Measurements from ENCODE around the gene GRIN3B.

GRIN3B gene

DNA sequence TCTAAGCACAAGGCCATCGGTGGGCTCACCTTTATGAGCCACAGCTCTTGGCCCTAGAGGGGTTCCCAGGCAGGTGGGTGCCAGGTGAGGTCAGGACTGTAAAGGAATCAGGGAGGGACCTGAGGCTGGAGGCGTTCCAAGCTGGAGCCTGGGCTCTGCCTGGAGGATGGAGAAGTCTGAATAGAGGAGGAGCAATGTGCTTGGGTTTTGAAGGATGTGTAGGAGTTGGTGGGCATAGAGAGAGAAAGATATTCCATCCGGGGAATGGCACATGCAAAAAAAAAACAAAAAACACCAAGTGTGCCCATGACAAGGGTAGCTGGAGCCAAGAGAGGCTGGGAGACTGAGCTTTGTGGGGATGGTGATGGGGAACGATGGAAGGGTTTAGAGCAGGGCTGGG is 2.4 kb downstream of the GRIN3B start:
- ChIA-PET CTCF (interaction anchor here (0.6 kb wide), 1 partner anchor 795 kb away, joined by 3 read pairs; no protein-coding TSS in a partner anchor), POLR2A (no interaction called here)
- H3K9me3 ChIP-seq (ENCODE audit: control insufficient read depth, insufficient read depth, low read depth, low read length) = no peaks in the 10 kb centered on the region
- H3K4me3 ChIP-seq (ENCODE audit: low read depth, low read length) = no peak overlapping the region
- TF ChIP-seq ZNF114 (tag by site-specific recombination; IDR thresholded peaks at IDR 0.05) = no peak
- TF ChIP-seq ZNF677 (tag by site-specific recombination; IDR thresholded peaks at IDR 0.05) = no peak
- no peak for TF ChIP-seq TRIM28 (IDR thresholded peaks at IDR 0.05; ENCODE audit: borderline replicate concordance, low read length)
- no peak for TF ChIP-seq ZBTB7A (tag by site-specific recombination; IDR thresholded peaks at IDR 0.05; ENCODE audit: low read depth)
- TF ChIP-seq ZNF561 (tag by site-specific recombination; IDR thresholded peaks at IDR 0.05; ENCODE audit: borderline replicate concordance) = no peak
- TF ChIP-seq ZNF394 (tag by site-specific recombination; IDR thresholded peaks at IDR 0.05; ENCODE audit: borderline replicate concordance) = no peak
- TF ChIP-seq, protein P1, sequence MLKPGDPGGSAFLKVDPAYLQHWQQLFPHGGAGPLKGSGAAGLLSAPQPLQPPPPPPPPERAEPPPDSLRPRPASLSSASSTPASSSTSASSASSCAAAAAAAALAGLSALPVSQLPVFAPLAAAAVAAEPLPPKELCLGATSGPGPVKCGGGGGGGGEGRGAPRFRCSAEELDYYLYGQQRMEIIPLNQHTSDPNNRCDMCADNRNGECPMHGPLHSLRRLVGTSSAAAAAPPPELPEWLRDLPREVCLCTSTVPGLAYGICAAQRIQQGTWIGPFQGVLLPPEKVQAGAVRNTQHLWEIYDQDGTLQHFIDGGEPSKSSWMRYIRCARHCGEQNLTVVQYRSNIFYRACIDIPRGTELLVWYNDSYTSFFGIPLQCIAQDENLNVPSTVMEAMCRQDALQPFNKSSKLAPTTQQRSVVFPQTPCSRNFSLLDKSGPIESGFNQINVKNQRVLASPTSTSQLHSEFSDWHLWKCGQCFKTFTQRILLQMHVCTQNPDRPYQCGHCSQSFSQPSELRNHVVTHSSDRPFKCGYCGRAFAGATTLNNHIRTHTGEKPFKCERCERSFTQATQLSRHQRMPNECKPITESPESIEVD (tag by site-specific recombination; IDR thresholded peaks at IDR 0.05) = no peak
- no peak for TF ChIP-seq ZNF350 (tag by site-specific recombination; IDR thresholded peaks at IDR 0.05)
- TF ChIP-seq ZFP3 (tag by site-specific recombination; IDR thresholded peaks at IDR 0.05; ENCODE audit: low read depth) = peak; percentile 99
- TF ChIP-seq ZFHX2 (tag by site-specific recombination; conservative IDR thresholded peaks at IDR 0.05) = peak; percentile 45
- TF ChIP-seq SCRT1 (tag by site-specific recombination; IDR thresholded peaks at IDR 0.05; ENCODE audit: borderline replicate concordance) = no peak
- TF ChIP-seq ZNF660 (tag by site-specific recombination; IDR thresholded peaks at IDR 0.05) = no peak
- peak; percentile 57; the same call in 1 of the 2 replicates for TF ChIP-seq EGR2 (tag by site-specific recombination; IDR thresholded peaks at IDR 0.05; ENCODE audit: low read depth)
- no peak for TF ChIP-seq ZNF2 (tag by site-specific recombination; IDR thresholded peaks at IDR 0.05)
- TF ChIP-seq ZNF404 (tag by site-specific recombination; IDR thresholded peaks at IDR 0.05) = no peak
- TF ChIP-seq, protein P2, sequence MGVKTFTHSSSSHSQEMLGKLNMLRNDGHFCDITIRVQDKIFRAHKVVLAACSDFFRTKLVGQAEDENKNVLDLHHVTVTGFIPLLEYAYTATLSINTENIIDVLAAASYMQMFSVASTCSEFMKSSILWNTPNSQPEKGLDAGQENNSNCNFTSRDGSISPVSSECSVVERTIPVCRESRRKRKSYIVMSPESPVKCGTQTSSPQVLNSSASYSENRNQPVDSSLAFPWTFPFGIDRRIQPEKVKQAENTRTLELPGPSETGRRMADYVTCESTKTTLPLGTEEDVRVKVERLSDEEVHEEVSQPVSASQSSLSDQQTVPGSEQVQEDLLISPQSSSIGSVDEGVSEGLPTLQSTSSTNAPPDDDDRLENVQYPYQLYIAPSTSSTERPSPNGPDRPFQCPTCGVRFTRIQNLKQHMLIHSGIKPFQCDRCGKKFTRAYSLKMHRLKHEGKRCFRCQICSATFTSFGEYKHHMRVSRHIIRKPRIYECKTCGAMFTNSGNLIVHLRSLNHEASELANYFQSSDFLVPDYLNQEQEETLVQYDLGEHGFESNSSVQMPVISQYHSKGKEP (tag by site-specific recombination; IDR thresholded peaks at IDR 0.05) = no peak
- TF ChIP-seq HOXC10 (CRISPR knock-in tag; IDR thresholded peaks at IDR 0.05) = no peak
- H3K36me3 ChIP-seq (ENCODE audit: control insufficient read depth in 2 of 2, insufficient read depth in 1 of 2, low read length in 2 of 2) = no peaks in the 10 kb centered on the region
- H3K27ac ChIP-seq (ENCODE audit: extremely low read depth, low read depth, low read length) = no peak overlapping the region
- H3K4me1 ChIP-seq (ENCODE audit: control insufficient read depth, insufficient read depth, low read length) = no peaks in the 10 kb centered on the region; the same call in 1 of the 2 replicates

DNA sequence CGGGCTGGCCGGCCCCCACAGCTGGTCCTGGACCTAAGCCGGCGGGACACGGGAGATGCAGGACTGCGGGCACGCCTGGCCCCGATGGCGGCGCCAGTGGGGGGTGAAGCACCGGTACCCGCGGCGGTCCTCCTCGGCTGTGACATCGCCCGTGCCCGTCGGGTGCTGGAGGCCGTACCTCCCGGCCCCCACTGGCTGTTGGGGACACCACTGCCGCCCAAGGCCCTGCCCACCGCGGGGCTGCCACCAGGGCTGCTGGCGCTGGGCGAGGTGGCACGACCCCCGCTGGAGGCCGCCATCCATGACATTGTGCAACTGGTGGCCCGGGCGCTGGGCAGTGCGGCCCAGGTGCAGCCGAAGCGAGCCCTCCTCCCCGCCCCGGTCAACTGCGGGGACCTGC is 3.1 kb downstream of the GRIN3B start:
- peak; percentile 34 for TF ChIP-seq SCRT2 (tag by site-specific recombination; IDR thresholded peaks at IDR 0.05)
- no peak for TF ChIP-seq ZNF747 (tag by site-specific recombination; IDR thresholded peaks at IDR 0.05)
- POLR2A ChIA-PET = interaction anchor here (1.0 kb wide), 1 partner anchor 10 kb away, joined by 3 read pairs; no protein-coding TSS in a partner anchor

DNA sequence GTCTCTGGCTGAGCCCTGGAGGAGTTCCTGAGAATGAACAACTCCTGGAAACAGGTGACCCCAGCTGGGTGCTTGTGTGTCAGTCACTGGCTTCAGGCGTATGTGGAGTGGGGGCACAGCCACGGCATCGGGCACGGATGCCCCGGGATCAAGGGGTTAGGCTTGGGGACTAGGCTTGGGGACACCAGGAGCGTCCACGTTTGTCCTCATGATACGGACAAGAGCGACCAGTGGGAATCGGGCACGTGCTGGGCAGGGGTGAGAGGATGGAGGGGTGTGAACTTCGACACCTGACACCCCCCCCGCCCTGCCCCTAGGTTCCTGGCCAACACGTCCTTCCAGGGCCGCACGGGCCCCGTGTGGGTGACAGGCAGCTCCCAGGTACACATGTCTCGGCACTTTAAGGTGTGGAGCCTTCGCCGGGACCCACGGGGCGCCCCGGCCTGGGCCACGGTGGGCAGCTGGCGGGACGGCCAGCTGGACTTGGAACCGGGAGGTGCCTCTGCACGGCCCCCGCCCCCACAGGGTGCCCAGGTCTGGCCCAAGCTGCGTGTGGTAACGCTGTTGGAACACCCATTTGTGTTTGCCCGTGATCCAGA is 4.1 kb downstream of the GRIN3B start:
- ChIA-PET POLR2A (interaction anchor here (0.5 to 1.1 kb wide), 3 partner anchors 8 to 38 kb away, joined by 3 read pairs; no protein-coding TSS in a partner anchor), CTCF (interaction anchor here (0.6 to 1.2 kb wide), 4 partner anchors 8 to 234 kb away, joined by 3 to 6 read pairs (median 3); no protein-coding TSS in a partner anchor)
- Histone ChIP-seq H3K9me3 (ENCODE audit: control insufficient read depth, insufficient read depth, low read depth, low read length) (no peaks in the 10 kb centered on the region), H3K4me3 (ENCODE audit: low read depth, low read length) (no peak overlapping the region), H3K27ac (ENCODE audit: extremely low read depth, low read depth, low read length) (no peak overlapping the region), H3K36me3 (ENCODE audit: control insufficient read depth in 2 of 2, insufficient read depth in 1 of 2, low read length in 2 of 2) (no peaks in the 10 kb centered on the region), H3K4me1 (ENCODE audit: control insufficient read depth, insufficient read depth, low read length) (no peaks in the 10 kb centered on the region; the same call in 1 of the 2 replicates)
- TF ChIP-seq ZNF785 (tag by site-specific recombination; IDR thresholded peaks at IDR 0.05) (no peak), ZNF664 (tag by site-specific recombination; IDR thresholded peaks at IDR 0.05) (no peak), ZNF114 (tag by site-specific recombination; IDR thresholded peaks at IDR 0.05) (no peak), ZNF707 (tag by site-specific recombination; IDR thresholded peaks at IDR 0.05) (no peak), ZNF660 (tag by site-specific recombination; IDR thresholded peaks at IDR 0.05) (no peak), ZNF561 (tag by site-specific recombination; IDR thresholded peaks at IDR 0.05; ENCODE audit: borderline replicate concordance) (no peak)
- TF ChIP-seq, protein P3, sequence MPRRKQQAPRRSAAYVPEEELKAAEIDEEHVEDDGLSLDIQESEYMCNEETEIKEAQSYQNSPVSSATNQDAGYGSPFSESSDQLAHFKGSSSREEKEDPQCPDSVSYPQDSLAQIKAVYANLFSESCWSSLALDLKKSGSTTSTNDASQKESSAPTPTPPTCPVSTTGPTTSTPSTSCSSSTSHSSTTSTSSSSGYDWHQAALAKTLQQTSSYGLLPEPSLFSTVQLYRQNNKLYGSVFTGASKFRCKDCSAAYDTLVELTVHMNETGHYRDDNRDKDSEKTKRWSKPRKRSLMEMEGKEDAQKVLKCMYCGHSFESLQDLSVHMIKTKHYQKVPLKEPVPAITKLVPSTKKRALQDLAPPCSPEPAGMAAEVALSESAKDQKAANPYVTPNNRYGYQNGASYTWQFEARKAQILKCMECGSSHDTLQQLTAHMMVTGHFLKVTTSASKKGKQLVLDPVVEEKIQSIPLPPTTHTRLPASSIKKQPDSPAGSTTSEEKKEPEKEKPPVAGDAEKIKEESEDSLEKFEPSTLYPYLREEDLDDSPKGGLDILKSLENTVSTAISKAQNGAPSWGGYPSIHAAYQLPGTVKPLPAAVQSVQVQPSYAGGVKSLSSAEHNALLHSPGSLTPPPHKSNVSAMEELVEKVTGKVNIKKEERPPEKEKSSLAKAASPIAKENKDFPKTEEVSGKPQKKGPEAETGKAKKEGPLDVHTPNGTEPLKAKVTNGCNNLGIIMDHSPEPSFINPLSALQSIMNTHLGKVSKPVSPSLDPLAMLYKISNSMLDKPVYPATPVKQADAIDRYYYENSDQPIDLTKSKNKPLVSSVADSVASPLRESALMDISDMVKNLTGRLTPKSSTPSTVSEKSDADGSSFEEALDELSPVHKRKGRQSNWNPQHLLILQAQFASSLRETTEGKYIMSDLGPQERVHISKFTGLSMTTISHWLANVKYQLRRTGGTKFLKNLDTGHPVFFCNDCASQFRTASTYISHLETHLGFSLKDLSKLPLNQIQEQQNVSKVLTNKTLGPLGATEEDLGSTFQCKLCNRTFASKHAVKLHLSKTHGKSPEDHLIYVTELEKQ (tag by site-specific recombination; IDR thresholded peaks at IDR 0.05; ENCODE audit: borderline replicate concordance) = no peak

More for the DNA sequence above, 3.1 kb downstream of the GRIN3B start:
- CTCF ChIA-PET = no interaction called here
- Histone ChIP-seq H3K9me3 (ENCODE audit: control insufficient read depth, insufficient read depth, low read depth, low read length) (no peaks in the 10 kb centered on the region), H3K36me3 (ENCODE audit: control insufficient read depth in 2 of 2, insufficient read depth in 1 of 2, low read length in 2 of 2) (no peaks in the 10 kb centered on the region), H3K4me1 (ENCODE audit: control insufficient read depth, insufficient read depth, low read length) (no peaks in the 10 kb centered on the region; the same call in 1 of the 2 replicates), H3K27ac (ENCODE audit: extremely low read depth, low read depth, low read length) (no peak overlapping the region), H3K4me3 (ENCODE audit: low read depth, low read length) (no peak overlapping the region)
